ENCODE measurements around the gene CAPN11.

DNA sequence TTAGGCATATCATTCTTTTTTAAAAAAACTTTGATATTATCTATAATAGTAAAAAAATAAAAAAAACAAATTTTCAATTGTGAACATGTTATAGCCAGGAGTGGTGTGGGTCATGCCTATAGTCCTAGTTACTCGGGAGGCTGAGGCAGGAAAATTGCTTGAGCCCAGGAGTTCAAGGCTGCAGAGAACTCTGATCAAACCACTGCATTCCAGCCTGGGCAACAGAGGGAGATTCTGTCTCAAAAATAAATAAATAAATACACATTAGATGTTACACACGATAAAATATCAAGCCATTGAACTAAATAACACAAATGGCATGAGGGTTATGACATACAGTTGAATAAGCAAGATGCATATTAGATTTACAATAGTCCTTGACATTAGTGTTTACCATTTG is 30.2 kb downstream of the CAPN11 start:
- TF ChIP-seq, protein P1, sequence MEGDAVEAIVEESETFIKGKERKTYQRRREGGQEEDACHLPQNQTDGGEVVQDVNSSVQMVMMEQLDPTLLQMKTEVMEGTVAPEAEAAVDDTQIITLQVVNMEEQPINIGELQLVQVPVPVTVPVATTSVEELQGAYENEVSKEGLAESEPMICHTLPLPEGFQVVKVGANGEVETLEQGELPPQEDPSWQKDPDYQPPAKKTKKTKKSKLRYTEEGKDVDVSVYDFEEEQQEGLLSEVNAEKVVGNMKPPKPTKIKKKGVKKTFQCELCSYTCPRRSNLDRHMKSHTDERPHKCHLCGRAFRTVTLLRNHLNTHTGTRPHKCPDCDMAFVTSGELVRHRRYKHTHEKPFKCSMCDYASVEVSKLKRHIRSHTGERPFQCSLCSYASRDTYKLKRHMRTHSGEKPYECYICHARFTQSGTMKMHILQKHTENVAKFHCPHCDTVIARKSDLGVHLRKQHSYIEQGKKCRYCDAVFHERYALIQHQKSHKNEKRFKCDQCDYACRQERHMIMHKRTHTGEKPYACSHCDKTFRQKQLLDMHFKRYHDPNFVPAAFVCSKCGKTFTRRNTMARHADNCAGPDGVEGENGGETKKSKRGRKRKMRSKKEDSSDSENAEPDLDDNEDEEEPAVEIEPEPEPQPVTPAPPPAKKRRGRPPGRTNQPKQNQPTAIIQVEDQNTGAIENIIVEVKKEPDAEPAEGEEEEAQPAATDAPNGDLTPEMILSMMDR (IDR thresholded peaks at IDR 0.05), result no peak
- TF ChIP-seq POLR2A (IDR thresholded peaks at IDR 0.05), result no peak
